T47D (cell line): ENCODE results near the gene PCNT.
"Not testable (repeated sequence)": the region's sequence is repeated elsewhere in the genome, so short reads cannot be mapped to it uniquely, and the experiment has no call there.

ENCODE experiments used
- DNase-seq, 2 experiments: peaks; one replicate each; pipeline versions ENCODE4 v3.0.0 to v3.0.0-alpha.2; 2011 to 2012; ENCODE audit warnings: low read depth in 1 of 2, low spot score in 1 of 2
- JUND ChIP-seq: IDR thresholded peaks from 2 replicates; pipeline ENCODE4 v1.6.1; 2012; ENCODE audit warnings: low read depth
- in situ Hi-C: cut with HindIII; loops from 2 replicates; pipeline ENCODE4 v1.10.0; 2016; ENCODE audit warnings: low sequenced_read_pairs, low pct_unique_long_range_greater_than_20kb

Gene PCNT

DNA sequence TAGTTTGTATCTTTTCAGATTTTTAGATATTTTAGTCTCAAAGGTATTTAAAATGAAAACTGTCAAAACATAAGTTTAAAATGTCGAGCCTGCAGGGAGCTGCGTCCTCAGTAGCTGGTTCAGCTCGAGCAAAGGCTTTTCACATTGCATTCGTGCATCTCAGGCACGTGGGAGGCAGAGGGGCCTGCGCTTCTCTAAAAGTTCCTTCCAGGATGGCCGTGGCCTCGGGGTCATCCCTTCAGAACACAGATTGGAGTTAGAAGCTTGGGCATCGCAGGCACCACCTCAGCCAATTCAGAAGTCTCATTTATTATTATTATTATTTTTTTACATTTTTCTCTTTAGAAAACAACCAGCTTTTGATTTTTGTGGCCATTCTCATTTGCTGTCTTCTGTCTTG lies 67.8 kb downstream of the PCNT start:
- in situ Hi-C loops, result no loop called here
- no peak for DNase-seq
- TF ChIP-seq JUND, result no peak

DNA sequence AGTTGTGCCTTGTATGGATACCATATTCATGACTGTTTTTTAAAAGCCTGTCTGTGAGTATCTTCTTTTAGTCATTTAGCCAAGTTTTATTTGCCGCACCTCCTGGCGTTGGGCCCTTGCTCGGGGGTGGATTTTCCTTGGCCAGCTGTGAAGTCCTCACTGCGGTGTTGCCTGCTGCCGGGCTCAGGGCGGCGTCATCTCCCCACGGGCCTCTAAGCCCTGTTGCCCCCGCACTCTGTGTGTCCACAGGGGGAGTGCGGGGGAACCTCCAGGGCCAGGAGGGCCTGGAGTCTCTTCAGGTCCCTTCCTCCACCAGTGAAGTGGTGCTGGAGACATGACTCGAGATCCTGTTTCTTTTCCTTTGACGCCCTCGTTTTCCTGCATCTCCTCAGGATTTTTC lies 69.0 kb downstream of the PCNT start:
- in situ Hi-C loops, result no loop called here
- DNase-seq, result no peak
- no peak for TF ChIP-seq JUND

DNA sequence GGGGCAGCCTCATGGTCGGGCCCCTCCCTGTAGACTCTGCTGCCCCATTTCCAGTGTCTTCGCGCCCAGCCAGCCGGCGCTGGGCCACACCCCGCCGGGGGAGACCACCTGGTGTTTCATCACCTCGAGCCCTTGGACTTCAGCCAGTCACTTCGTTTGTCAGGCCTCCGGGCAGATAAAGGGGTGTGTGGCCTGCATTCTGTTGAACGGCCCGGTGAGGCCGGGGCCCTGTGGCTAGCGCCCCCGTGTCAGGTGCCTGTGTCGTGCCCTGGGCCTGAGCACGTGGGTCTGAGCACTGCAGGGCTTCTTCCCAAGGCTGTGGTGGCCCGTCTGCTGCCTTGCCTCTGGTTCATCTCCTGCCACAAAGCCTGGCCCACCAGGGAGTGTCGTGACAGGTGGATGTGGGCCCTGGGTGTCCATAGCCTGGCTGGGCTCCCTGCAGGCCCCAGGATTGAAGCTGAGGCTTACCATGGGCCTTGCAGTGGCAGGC lies 69.5 kb downstream of the PCNT start:
- no peak for DNase-seq
- no peak for TF ChIP-seq JUND
- in situ Hi-C loops, result no loop called here

DNA sequence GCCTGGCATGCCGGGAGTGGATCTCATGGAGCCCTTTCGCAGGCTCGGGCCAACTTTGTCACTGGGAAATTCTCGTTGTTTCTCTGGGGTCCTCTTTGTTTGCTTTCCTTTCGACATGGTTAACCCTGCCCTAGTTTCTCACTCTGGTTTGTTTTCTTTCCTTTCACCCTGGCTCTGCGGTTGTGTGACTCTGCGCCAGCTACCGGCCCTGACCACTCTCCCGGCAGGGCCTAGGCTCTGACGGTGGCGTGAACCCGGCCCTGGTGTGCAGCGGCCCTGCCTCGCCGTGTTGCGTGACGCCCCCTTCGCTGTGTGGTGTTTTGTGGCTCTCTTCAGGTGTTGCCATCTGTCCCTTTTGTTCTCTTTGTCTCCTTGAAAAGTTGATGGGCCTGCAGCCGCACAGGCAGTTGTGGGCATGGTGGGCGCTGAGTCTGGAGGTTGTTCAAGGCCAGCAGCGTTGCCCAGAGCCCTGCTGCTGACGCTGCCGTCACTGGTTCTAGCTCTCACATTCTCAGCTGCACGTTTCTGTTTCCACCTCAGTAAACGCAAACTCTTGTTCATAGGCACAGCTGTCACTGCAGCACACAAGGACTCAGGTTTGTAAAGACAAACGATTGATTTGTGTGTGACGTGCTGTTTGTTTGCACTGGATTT lies 70.1 kb downstream of the PCNT start:
- DNase-seq, result no peak
- in situ Hi-C loops, result no loop called here
- no peak for TF ChIP-seq JUND

DNA sequence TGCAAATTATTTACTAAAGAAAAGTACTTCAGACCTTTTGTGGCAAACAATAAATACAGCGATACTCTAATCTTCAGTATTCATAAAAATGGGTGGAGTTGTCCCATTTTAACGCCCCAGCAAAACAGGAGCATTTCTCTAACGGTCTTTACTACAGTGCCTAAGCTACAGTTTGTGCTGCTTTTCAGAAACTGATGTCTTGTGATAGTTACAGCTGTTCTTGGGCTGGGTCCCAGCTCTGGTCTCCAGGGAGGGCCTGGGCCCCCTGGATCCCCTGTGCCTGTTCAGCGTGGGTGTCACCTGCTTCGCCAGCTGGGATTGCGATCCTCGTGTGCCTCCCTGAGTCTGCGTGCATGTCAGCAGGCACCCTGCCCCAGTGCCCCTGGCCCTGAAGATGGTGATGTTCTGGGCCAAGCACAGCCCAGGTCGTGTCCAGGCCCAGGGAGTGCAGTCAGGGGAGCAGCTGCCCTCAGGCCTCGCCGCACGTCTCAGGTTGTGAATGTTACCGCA lies 70.7 kb downstream of the PCNT start:
- TF ChIP-seq JUND, result no peak
- no peak for DNase-seq
- in situ Hi-C loops, result no loop called here

DNA sequence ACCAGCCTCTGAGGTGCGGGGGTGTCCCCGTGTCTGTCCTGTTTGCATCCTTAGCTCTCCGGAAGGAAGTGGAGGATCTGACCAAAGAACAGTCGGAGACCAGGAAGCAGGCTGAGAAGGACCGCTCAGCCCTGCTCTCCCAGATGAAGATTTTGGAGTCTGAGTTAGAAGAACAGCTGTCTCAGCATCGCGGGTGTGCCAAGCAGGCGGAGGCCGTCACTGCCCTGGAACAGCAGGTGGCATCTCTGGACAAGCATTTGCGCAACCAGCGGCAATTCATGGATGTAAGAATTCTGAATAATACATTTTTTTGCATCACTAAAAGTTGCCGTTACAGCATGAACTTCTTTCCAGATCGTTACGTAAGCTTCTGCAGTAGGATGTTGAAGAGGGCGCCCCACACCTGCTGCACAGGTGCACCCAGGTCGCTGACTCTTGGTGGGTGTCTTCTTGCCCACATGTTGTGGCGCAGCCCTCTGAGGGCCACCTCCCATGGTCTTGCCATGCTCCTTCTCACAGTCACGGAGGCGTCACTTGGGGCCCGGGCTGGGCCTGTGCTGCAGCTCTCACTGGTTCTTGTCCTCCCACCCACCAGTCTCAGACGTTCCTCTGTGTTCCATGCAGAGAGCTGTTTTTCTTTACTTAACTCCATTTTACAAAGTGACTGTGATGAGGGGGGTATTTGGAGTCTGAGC lies 73.4 kb downstream of the PCNT start:
- no peak for TF ChIP-seq JUND
- no peak for DNase-seq
- in situ Hi-C loops, result no loop called here

DNA sequence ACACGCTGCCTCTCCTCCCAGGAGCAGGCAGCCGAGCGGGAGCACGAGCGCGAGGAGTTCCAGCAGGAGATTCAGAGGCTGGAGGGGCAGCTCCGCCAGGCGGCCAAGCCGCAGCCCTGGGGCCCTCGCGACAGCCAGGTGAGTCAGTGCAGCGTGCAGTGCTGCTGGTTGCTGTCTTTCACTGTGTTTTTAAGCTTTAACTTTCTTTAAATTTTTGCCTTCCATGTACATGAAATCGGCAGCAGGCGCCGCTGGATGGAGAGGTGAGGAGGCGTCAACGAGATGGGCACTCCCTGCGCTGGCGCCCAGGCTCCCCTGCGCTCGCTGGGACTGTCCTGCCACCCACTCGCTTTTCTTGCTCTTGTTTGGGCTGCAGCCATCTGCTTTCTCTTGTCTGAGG lies 74.0 kb downstream of the PCNT start:
- TF ChIP-seq JUND, result no peak
- no peak for DNase-seq
- in situ Hi-C loops, result no loop called here

DNA sequence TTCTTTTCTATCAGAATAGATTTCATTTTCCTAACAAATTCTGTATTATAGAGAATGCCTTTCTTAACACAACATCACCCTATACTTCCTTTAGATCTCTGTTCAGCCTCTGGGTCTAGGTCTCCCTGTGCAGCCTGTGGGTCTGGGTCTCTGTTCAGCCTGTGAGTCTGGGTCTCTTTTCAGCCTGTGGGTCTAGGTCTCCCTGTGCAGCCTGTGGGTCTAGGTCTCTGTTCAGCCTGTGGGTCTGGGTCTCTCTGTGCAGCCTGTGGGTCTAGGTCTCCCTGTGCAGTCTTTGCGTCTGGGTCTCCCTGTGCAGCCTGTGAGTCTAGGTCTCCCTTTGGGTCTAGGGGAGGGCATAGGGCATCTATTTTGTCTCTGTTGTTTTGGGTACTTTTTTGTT lies 75.2 kb downstream of the PCNT start:
- TF ChIP-seq JUND, result no peak
- DNase-seq, result no peak
- in situ Hi-C loops, result no loop called here

DNA sequence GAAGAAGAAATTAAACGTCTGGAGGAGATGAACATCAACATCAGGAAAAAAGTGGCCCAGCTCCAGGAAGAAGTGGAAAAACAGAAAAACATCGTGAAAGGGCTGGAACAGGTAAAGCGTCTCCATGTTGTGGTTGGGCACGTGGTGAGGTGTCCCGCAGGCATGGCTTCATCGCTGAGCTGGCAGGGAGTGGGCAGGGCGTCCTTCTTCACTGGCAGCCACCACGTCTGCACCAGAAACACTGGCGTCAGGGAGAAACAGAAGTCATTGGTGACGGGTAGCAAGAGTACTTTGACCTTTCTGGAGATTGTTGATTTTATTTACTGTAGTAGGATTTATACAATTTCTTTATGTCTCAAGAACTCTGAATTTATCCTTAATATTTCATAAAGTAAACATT lies 75.7 kb downstream of the PCNT start:
- in situ Hi-C loops, result no loop called here
- TF ChIP-seq JUND, result no peak
- DNase-seq, result no peak

DNA sequence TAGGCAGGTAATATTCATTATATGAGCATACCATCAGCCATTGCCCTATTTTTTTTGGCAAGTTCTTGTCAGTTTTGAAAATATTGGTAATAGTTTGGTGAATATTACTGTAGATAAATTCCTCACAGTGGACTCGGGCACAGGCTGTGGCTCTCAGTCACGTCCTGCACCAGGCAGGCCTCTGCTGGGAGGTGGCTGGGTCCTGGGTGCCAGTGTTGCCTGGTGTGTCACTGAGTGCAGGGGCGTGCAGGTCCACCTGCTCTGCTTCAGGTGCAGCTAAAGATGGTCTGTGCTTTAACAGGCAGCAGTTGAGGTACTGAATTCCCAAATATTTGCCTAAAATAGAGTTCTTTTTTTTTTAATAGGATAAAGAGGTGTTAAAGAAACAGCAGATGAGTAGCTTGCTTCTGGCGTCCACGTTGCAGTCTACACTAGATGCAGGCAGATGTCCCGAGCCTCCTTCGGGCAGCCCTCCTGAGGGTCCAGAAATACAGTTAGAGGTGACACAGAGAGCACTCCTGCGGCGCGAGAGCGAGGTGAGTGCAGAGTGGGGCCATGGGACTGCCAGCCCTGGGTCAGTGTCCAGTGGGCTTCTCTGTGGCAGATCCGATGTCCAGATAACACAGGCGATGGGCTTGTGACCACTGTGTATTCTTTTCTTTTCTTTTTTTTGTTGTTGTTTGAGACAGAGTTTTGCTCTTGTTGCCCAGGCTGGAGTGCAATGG lies 77.4 kb downstream of the PCNT start:
- DNase-seq, result no peak
- TF ChIP-seq JUND, result no peak
- in situ Hi-C loops, result no loop called here

DNA sequence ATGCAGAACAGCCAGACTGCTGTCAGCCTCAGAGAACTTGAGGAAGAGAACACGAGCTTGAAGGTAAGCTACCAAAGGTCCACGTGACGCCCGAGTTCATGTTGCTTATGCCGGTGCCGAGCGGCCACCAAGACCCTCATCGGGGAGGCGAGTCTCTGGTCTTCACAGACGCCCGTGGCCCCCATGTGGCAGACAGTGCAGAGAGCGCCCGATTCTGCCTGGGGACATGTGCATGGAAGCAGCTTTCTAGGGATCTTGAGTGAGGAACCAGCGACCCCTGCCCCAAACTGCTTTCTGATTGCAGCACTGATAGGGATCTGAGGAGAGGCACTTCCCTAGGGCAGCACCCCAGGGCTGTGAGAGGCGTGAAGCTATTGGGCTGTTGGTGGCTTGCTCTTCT lies 78.5 kb downstream of the PCNT start:
- no peak for DNase-seq
- no peak for TF ChIP-seq JUND
- in situ Hi-C loops, result no loop called here

DNA sequence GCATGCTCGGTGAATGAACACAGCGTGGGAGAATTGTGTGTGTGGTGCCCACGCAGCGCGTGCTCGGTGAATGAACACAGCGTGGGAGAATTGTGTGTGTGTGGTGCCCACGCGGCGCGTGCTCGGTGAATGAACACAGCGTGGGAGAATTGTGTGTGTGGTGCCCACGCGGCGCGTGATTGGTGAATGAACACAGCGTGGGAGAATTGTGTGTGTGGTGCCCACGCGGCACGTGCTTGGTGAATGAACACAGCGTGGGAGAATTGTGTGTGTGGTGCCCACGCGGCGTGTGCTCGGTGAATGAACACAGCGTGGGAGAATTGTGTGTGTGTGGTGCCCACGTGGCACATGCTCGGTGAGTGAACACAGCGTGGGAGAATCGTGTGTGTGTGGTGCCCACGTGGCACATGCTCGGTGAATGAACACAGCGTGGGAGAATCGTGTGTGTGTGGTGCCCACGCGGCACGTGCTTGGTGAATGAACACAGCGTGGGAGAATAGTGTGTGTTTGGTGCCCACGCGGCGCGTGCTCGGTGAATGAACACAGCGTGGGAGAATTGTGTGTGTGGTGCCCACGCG lies 79.4 kb downstream of the PCNT start:
- DNase-seq, in situ Hi-C loops: not testable (repeated sequence)

DNA sequence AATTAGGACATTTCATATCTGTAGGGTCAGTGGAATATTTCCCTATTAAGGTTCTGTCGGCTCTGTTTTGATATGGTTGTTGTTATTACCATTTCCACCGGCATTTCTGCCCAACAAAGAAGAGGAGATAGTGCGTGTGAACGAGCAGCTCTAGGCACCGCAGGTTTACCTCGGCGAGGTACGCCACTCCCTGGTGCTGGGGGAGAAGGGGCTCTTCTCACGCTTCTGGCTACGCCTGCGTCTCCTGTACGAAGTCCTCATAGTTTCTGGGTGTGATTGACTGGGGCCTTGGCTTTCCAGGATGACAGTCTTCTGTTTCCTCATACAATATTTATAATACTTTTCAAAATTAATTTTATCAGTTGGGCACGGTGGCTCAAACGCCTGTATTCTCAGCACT lies 80.3 kb downstream of the PCNT start:
- TF ChIP-seq JUND, result no peak
- no peak for DNase-seq

More for the DNA sequence above, 80.3 kb downstream of the PCNT start:
- in situ Hi-C loops, result no loop called here
